CD4-positive, alpha-beta T cell treated with Interleukin-2 at 100 ng/mL for 4 hours (primary cell): ENCODE measurements around the gene CCN6.

ENCODE experiments used
- DNase-seq: peaks from one replicate; pipeline ENCODE4 v3.0.0-alpha.2; 2020; ENCODE audit warnings: low spot score

The CCN6 gene

GRCh38 chr6:112117554-112117953 lies 63.6 kb downstream of the CCN6 start:
- no peak for DNase-seq

GRCh38 chr6:112118034-112118433 lies 64.1 kb downstream of the CCN6 start:
- DNase-seq: no peak
